Measurements from ENCODE around the gene VPS26A.
A peak's percentile ranks its signal among the peaks of the same experiment; 100 is the strongest.

GRCh38 chr10:69104994-69105790 lies 18.8 kb upstream of the VPS26A start:
- TF ChIP-seq TAF1 (IDR thresholded peaks at IDR 0.05; ENCODE audit: borderline replicate concordance, low read depth, low read length) (no peak), POLR2A (IDR thresholded peaks at IDR 0.05; ENCODE audit: low read depth, low read length) (peak; percentile 65; the same call in 1 of the 2 replicates), POLR2AphosphoS5 (IDR thresholded peaks at IDR 0.05; ENCODE audit: low read depth, low read length) (peak; percentile 80; the same call in 1 of the 2 replicates)

Data from GM12892 (cell line).